ENCODE results near the gene ADORA2A.

DNA sequence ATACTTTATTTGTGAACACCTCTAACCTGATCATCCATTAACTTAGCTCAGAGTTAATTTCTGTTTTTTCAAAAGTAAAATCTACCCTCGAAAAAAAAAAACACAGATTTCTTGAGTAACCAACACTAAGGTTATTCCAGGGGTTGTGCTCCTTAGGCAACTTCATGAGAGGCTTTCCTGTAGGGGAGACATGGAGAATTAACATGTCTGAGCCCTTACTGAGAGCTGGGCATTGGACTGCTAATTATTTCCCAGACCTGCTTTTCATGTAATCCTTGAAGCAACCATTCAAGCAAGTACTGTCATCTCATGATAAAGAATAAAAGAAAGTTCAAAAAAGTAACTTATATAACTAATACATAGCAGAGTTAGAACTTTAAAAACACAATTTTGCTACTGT lies 54.2 kb downstream of the ADORA2A start:
- TF ChIP-seq, protein P1, sequence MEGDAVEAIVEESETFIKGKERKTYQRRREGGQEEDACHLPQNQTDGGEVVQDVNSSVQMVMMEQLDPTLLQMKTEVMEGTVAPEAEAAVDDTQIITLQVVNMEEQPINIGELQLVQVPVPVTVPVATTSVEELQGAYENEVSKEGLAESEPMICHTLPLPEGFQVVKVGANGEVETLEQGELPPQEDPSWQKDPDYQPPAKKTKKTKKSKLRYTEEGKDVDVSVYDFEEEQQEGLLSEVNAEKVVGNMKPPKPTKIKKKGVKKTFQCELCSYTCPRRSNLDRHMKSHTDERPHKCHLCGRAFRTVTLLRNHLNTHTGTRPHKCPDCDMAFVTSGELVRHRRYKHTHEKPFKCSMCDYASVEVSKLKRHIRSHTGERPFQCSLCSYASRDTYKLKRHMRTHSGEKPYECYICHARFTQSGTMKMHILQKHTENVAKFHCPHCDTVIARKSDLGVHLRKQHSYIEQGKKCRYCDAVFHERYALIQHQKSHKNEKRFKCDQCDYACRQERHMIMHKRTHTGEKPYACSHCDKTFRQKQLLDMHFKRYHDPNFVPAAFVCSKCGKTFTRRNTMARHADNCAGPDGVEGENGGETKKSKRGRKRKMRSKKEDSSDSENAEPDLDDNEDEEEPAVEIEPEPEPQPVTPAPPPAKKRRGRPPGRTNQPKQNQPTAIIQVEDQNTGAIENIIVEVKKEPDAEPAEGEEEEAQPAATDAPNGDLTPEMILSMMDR (IDR thresholded peaks at IDR 0.05), result no peak
- TF ChIP-seq POLR2AphosphoS5 (IDR thresholded peaks at IDR 0.05), result no peak

All from breast epithelium (tissue), 3 donors.